Natural killer cell (primary cell): ENCODE data around the gene REG4. TPM values are rescaled to one million over a fixed set of nuclear protein-coding genes. Genes with fewer than 3 reads are reported as not detected.

Source experiments
- ATAC-seq, 3 donors: fragments of 150-1000 bp in 2 of 3; fragments of 200-7000 bp in 1 of 3; cut with Tn5 transposase; 1 replicate in 1 of 3; 2 replicates in 2 of 3; pipeline ENCODE4 v1.10.0; 2021; ENCODE audit warnings: mild to moderate bottlenecking in 2 of 3, moderate library complexity in 2 of 3
- DNase-seq, 2 donors: peaks; one replicate each; pipeline versions ENCODE4 v3.0.0 to v3.0.0-alpha.2; 2013 to 2021; ENCODE audit warnings: mixed read lengths in 1 of 2
- H3K27ac ChIP-seq: one replicate; pipeline ENCODE4 v1.5.1; 2013; ENCODE audit warnings: mild to moderate bottlenecking, low read length
- H3K27me3 ChIP-seq: one replicate; pipeline ENCODE4 v1.6.1; 2013; ENCODE audit warnings: low read length; ENCODE audit not compliant: control insufficient read depth, insufficient read depth
- H3K36me3 ChIP-seq: one replicate; pipeline ENCODE4 v1.6.1; 2013; ENCODE audit warnings: low read length; ENCODE audit not compliant: control insufficient read depth, insufficient read depth
- H3K4me1 ChIP-seq: one replicate; pipeline ENCODE4 v1.6.1; 2013; ENCODE audit warnings: low read length; ENCODE audit not compliant: control insufficient read depth, insufficient read depth
- H3K4me3 ChIP-seq: one replicate; pipeline ENCODE4 v1.5.1; 2013; ENCODE audit warnings: low read length
- H3K9me3 ChIP-seq: one replicate; pipeline ENCODE4 v1.6.1; 2013; ENCODE audit warnings: low read length; ENCODE audit not compliant: control insufficient read depth, insufficient read depth
- H3K27ac Mint-ChIP-seq, 2 donors: one replicate each; pipeline ENCODE4 v1.8.0; 2022; ENCODE audit warnings: mild to moderate bottlenecking in 2 of 2, mixed read lengths in 2 of 2, moderate library complexity in 1 of 2
- H3K27me3 Mint-ChIP-seq, 2 donors: one replicate each; pipeline ENCODE4 v1.8.0; 2022; ENCODE audit warnings: low read depth in 2 of 2, mixed read lengths in 2 of 2
- H3K36me3 Mint-ChIP-seq: one replicate; pipeline ENCODE4 v1.8.0; 2022; ENCODE audit warnings: mixed read lengths
- H3K4me1 Mint-ChIP-seq, 2 donors: one replicate each; pipeline ENCODE4 v1.8.0; 2022; ENCODE audit warnings: mixed read lengths in 2 of 2
- H3K4me3 Mint-ChIP-seq: one replicate; pipeline ENCODE4 v1.8.0; 2022; ENCODE audit warnings: mild to moderate bottlenecking, moderate library complexity, mixed read lengths
- H3K9me3 Mint-ChIP-seq, 2 donors: one replicate each; pipeline ENCODE4 v1.8.0; 2022; ENCODE audit warnings: mixed read lengths in 2 of 2
- WGBS: methylation state at CpG from one replicate; pipeline ENCODE4 v1.1.7; 2013; ENCODE audit warnings: missing lambda C conversion rate; ENCODE audit not compliant: insufficient coverage; 5-methylcytosine and 5-hydroxymethylcytosine counted together
- intact Hi-C: fragments of 100-400 bp; cut with micrococcal nuclease; formaldehyde crosslinking; loops from one replicate; pipeline ENCODE4 v1.14.2; 2022
- total RNA-seq, 4 donors: library from RNA; stranded (reverse); fragments of 120-200 nt in 1 of 4; gene quantifications; one replicate each; pipeline versions ENCODE4 v1.2.3 to v1.2.4, GENCODE V29; 2013 to 2022
- TF ChIP-seq, protein P1 (sequence below): fragments of 200-600 bp; IDR thresholded peaks from one replicate; pipeline ENCODE4 v1.8.0; 2022; ENCODE audit warnings: antibody characterized with exemption

REG4 gene
- total RNA-seq, 3 donors from 2014 or later (not counting 1 experiment from before 2014, with no cell fraction given), result not detected

DNA sequence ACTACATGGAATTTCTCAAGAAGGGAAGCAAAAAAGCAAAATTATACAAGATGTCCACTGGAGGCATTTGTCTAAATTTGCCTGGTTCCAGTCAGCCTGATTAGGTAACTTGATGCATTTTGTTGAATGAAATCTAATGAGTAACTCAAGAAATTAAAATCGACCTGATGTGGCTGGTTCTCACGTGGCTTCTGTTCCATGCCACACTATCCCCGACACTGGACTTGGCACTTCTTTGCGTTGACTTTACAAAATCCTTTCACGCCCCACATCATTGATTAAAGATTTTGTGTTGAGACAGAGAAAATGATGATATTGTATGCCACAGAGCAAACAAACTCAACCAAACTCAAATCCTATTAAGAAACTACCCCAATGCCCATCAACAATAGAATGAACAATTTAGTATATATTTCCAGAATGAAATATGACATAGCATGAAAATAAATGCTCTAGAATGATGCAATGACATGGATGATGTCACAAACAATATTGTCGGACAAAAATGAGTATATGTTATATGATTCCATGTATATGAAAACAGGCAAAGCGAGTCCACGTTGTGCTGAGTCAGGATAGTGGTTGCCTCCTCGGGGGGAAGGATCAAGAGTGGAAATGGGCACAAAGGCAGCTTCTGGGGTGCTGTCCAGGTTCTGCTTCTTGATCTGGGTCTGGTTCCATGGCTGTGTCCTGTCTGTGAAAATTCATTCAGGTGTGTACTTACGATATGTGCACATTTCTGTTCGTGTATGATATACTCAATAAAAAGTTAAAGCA is 29.6 kb downstream of the REG4 start:
- WGBS, result 84% methylated on average over 9 of the region's 11 CpGs
- H3K4me3 Mint-ChIP-seq, result no peak overlapping the region
- TF ChIP-seq, protein P1, sequence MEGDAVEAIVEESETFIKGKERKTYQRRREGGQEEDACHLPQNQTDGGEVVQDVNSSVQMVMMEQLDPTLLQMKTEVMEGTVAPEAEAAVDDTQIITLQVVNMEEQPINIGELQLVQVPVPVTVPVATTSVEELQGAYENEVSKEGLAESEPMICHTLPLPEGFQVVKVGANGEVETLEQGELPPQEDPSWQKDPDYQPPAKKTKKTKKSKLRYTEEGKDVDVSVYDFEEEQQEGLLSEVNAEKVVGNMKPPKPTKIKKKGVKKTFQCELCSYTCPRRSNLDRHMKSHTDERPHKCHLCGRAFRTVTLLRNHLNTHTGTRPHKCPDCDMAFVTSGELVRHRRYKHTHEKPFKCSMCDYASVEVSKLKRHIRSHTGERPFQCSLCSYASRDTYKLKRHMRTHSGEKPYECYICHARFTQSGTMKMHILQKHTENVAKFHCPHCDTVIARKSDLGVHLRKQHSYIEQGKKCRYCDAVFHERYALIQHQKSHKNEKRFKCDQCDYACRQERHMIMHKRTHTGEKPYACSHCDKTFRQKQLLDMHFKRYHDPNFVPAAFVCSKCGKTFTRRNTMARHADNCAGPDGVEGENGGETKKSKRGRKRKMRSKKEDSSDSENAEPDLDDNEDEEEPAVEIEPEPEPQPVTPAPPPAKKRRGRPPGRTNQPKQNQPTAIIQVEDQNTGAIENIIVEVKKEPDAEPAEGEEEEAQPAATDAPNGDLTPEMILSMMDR, result no peak
- no peaks in the 10 kb centered on the region for H3K4me1 Mint-ChIP-seq
- no peak for DNase-seq
- no peak overlapping the region for H3K27ac Mint-ChIP-seq
- intact Hi-C loops, result no loop called here
- H3K27me3 ChIP-seq, result no peaks in the 10 kb centered on the region
- no peak overlapping the region for H3K4me3 ChIP-seq
- H3K36me3 Mint-ChIP-seq, result no peaks in the 10 kb centered on the region
- no peak overlapping the region for H3K27ac ChIP-seq
- no peaks in the 10 kb centered on the region for H3K9me3 ChIP-seq
- no peaks in the 10 kb centered on the region for H3K36me3 ChIP-seq
- no peaks in the 10 kb centered on the region for H3K4me1 ChIP-seq
- H3K9me3 Mint-ChIP-seq, result no peaks in the 10 kb centered on the region
- peaks cover 12 to 40% of the 10 kb centered on the region in 2 donors for H3K27me3 Mint-ChIP-seq
- ATAC-seq, result no peak

DNA sequence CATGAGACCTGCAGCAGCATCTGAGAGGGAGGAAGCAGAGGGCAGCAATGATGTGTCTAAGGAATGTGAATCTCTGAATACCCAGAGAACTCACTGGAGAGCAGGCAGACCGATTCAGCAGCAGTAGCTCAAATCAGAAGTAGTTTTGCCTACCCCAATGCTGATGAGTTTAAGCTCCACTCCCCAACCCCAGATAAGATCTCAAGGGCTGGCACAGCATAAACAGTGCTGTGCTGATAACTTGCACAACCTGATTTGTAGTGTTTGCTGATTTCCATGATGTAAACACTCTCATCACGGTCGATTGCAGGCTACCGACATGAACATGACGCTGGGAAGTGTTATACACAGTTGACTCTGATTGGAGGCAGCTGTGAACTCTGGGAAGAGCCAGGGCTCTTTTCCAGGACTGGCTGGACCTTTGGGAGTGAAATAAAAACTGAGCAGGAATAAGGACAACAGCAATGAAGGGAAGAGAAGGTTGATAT is 31.3 kb downstream of the REG4 start:
- DNase-seq (no peak), ATAC-seq (no peak)
- intact Hi-C loops, result no loop called here
- WGBS, result 79% methylated on average over 5 of the region's 5 CpGs
- Mint-ChIP-seq H3K27ac (no peak overlapping the region), H3K27me3 (peaks cover 12 to 34% of the 10 kb centered on the region in 2 donors), H3K4me3 (no peak overlapping the region), H3K4me1 (no peaks in the 10 kb centered on the region), H3K9me3 (no peaks in the 10 kb centered on the region), H3K36me3 (no peaks in the 10 kb centered on the region)
- TF ChIP-seq, protein P1, result no peak
- no peaks in the 10 kb centered on the region for H3K9me3 ChIP-seq
- no peak overlapping the region for H3K27ac ChIP-seq
- no peaks in the 10 kb centered on the region for H3K4me1 ChIP-seq
- H3K4me3 ChIP-seq, result no peak overlapping the region
- H3K36me3 ChIP-seq, result no peaks in the 10 kb centered on the region
- no peaks in the 10 kb centered on the region for H3K27me3 ChIP-seq

DNA sequence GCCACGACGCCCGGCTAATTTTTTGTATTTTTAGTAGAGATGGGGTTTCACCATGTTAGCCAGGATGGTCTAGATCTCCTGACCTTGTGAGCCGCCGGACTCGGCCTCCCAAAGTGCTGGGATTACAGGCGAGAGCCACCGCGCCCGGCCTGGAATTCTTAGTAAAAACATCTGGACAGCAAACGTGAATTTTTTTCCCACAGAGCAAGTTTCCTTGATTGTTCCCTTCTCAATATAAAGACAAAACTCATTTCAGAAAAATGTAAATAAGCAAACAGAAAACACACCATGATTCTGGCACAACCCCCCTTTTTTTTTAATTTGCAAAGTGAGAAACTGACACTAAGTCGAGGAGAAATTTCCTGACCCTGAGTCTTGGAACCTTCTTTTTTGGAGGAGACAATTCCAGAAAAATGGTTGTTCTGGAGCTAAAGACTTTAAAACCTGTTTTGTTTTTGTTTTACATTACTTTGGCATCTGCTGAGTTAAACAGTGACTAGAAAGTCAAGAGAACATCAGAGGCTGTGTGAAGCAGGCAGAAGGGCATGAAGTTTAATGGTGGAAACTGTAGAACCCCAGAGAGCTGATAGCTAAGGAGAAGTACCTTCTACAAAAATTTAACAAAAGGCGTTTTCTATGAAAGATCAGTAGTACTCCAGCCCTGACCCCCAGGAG is 32.2 kb downstream of the REG4 start:
- Mint-ChIP-seq H3K9me3 (no peaks in the 10 kb centered on the region), H3K4me3 (no peak overlapping the region), H3K27me3 (peaks cover 12 to 28% of the 10 kb centered on the region in 2 donors), H3K27ac (no peak overlapping the region), H3K36me3 (no peaks in the 10 kb centered on the region), H3K4me1 (no peaks in the 10 kb centered on the region)
- DNase-seq (no peak), ATAC-seq (no peak)
- Histone ChIP-seq H3K27me3 (no peaks in the 10 kb centered on the region), H3K4me3 (no peak overlapping the region), H3K9me3 (no peaks in the 10 kb centered on the region), H3K27ac (no peak overlapping the region), H3K4me1 (no peaks in the 10 kb centered on the region), H3K36me3 (no peaks in the 10 kb centered on the region)
- 90% methylated on average over 10 of the region's 13 CpGs for WGBS
- TF ChIP-seq, protein P1, result no peak
- intact Hi-C loops, result no loop called here
